Kidney epithelial cell (primary cell): ENCODE measurements around the gene TAGAP. TPM values are rescaled to one million over a fixed set of nuclear protein-coding genes. Genes with fewer than 3 reads are reported as not detected.

Experiments used
- DNase-seq: peaks from one replicate; pipeline ENCODE4 v3.0.0-alpha.2; 2010; ENCODE audit warnings: low read depth
- H3K27me3 ChIP-seq: 2 replicates; pipeline ENCODE4 v1.6.0; 2011; ENCODE audit warnings: low read length; ENCODE audit not compliant: control insufficient read depth, insufficient read depth
- H3K36me3 ChIP-seq: 2 replicates; pipeline ENCODE4 v1.5.1; 2011; ENCODE audit warnings: low read length; ENCODE audit not compliant: control insufficient read depth, insufficient read depth
- H3K4me3 ChIP-seq: 2 replicates; pipeline ENCODE4 v1.5.1; 2011; ENCODE audit warnings: low read depth, mild to moderate bottlenecking, control low read depth, low read length
- CTCF ChIP-seq: IDR thresholded peaks from 2 replicates; pipeline ENCODE4 v1.5.1; 2011; ENCODE audit warnings: mild to moderate bottlenecking, moderate library complexity, low read length, control low read depth, inconsistent platforms; ENCODE audit not compliant: insufficient read depth, poor library complexity, severe bottlenecking
- total RNA-seq: library from RNA; depleted of rRNA; stranded (reverse); fragments of >200 nt; gene quantifications from 2 replicates; pipeline ENCODE4 v1.2.3, GENCODE V29; 2015

TAGAP gene
- total RNA-seq, 1 donor from 2014 or later: 0.96 TPM

- H3K4me3 ChIP-seq: no peak overlapping the region
- DNase-seq: no peak
- no peaks in the 10 kb centered on the region for H3K36me3 ChIP-seq
- peaks cover 2% of the 10 kb centered on the region for H3K27me3 ChIP-seq
- TF ChIP-seq CTCF: no peak
Observed at GRCh38 chr6:159056899-159057298, 12.1 kb upstream of the TAGAP start.

- H3K27me3 ChIP-seq: peaks cover 2% of the 10 kb centered on the region
- no peaks in the 10 kb centered on the region for H3K36me3 ChIP-seq
- no peak for TF ChIP-seq CTCF
- no peak for DNase-seq
- no peak overlapping the region for H3K4me3 ChIP-seq
Observed at GRCh38 chr6:159056432-159056831, 11.6 kb upstream of the TAGAP start.

- Histone ChIP-seq H3K4me3 (no peak overlapping the region), H3K27me3 (peaks cover 2% of the 10 kb centered on the region), H3K36me3 (no peaks in the 10 kb centered on the region)
- TF ChIP-seq CTCF: no peak
- DNase-seq: no peak
Observed at GRCh38 chr6:159056003-159056402, 11.2 kb upstream of the TAGAP start.

- TF ChIP-seq CTCF: no peak
- Histone ChIP-seq H3K4me3 (no peak overlapping the region), H3K36me3 (no peaks in the 10 kb centered on the region), H3K27me3 (peaks cover 3% of the 10 kb centered on the region)
- DNase-seq: no peak
Observed at GRCh38 chr6:159053781-159054398, 9.1 kb upstream of the TAGAP start.

GRCh38 chr6:159052720-159053119, 7.9 kb upstream of the TAGAP start:
- peaks cover 5% of the 10 kb centered on the region for H3K27me3 ChIP-seq
- DNase-seq: no peak
- no peak for TF ChIP-seq CTCF
- H3K4me3 ChIP-seq: no peak overlapping the region
- H3K36me3 ChIP-seq: no peaks in the 10 kb centered on the region
